K562 (cell line): ENCODE results near the gene MRPL27. TPM values are rescaled to one million over a fixed set of nuclear protein-coding genes. Genes with fewer than 3 reads are reported as not detected.
A peak's percentile ranks its signal among the peaks of the same experiment; 100 is the strongest.

Experiments
- ATAC-seq: fragments of 200-7000 bp; cut with Tn5 transposase; 3 replicates; pipeline ENCODE4 v1.9.1; 2020; ENCODE audit warnings: moderate library complexity
- BruUV-seq: library from RNA; stranded (reverse); fragments of 400-500 nt; replicated peaks from 2 replicates; lab custom pipeline; 2021; lab: Mats Ljungman, UMichigan
- CTCF ChIA-PET: fragments of 300-600 bp; formaldehyde crosslinking; extraction: SDS; loops from one replicate; lab custom pipeline; 2021; ENCODE audit warnings: low intra/inter-chr PET ratio; lab: Yijun Ruan, JAX
- POLR2A ChIA-PET: fragments of 300-600, 350-650 bp; sonication (Branson Sonifier 250); formaldehyde crosslinking; extraction: SDS; loops from one replicate; lab custom pipeline; 2021; ENCODE audit warnings: antibody characterized with exemption, inconsistent platforms; lab: Yijun Ruan, JAX
- DNase-seq, 4 experiments: peaks; one replicate each; pipeline versions ENCODE4 v3.0.0 to v3.0.0-alpha.2; 2011 to 2018; ENCODE audit warnings: low spot score in 3 of 4, mixed read lengths in 3 of 4; ENCODE audit errors: extremely low read depth in 1 of 4
- FAIRE-seq: peaks from 2 replicates; lab custom pipeline; 2011; peaks lifted over from hg19 to GRCh38; lab: Jason Lieb, UNC
- H2AFZ ChIP-seq: 2 replicates; pipeline ENCODE4 v1.6.0; 2011; ENCODE audit warnings: low read depth, low read length, control low read depth, inconsistent platforms
- H3K27ac ChIP-seq: fragments of 200-600 bp; 3 replicates; pipeline ENCODE4 v1.8.0; 2011; ENCODE audit warnings: low read depth, mild to moderate bottlenecking, control low read depth, inconsistent platforms, low read length, moderate library complexity, mixed read lengths; ENCODE audit errors: extremely low read depth
- H3K27me3 ChIP-seq, 2 experiments: fragments of 300-600 bp in 1 of 2; 2 replicates in 1 of 2; 3 replicates in 1 of 2; pipeline versions ENCODE4 v1.6.0 to v1.8.0; 2011; ENCODE audit warnings: inconsistent platforms in 2 of 2, low read length in 2 of 2, mild to moderate bottlenecking in 1 of 2, mixed read lengths in 1 of 2, moderate library complexity in 1 of 2; ENCODE audit not compliant: control insufficient read depth in 2 of 2, insufficient read depth in 2 of 2
- H3K36me3 ChIP-seq: fragments of 300-600 bp; 3 replicates; pipeline ENCODE4 v1.8.0; 2011; ENCODE audit warnings: mild to moderate bottlenecking, low read length, inconsistent platforms; ENCODE audit not compliant: control insufficient read depth, insufficient read depth
- H3K4me1 ChIP-seq, 2 experiments: fragments of 200-600 bp in 1 of 2; replicated peaks in 1 of 2; 2 replicates in 1 of 2; 3 replicates in 1 of 2; pipeline versions ENCODE4 v1.5.1 to v1.8.0; 2011; ENCODE audit warnings: inconsistent platforms in 2 of 2, low read length in 2 of 2, mild to moderate bottlenecking in 1 of 2, mixed read lengths in 1 of 2, moderate library complexity in 1 of 2; ENCODE audit not compliant: control insufficient read depth in 2 of 2, insufficient read depth in 2 of 2
- H3K4me2 ChIP-seq: 2 replicates; pipeline ENCODE4 v1.6.1; 2011; ENCODE audit warnings: low read length, control low read depth, inconsistent platforms, mixed read lengths; ENCODE audit not compliant: insufficient read depth
- H3K4me3 ChIP-seq: fragments of 200-600 bp; sonication (generic), shearing (Covaris generic); 2 replicates; pipeline ENCODE4 v1.5.1; 2016; ENCODE audit warnings: control low read depth, inconsistent platforms
- H3K79me2 ChIP-seq: fragments of 200-600 bp; 3 replicates; pipeline ENCODE4 v1.8.0; 2011; ENCODE audit warnings: low read length, inconsistent platforms; ENCODE audit not compliant: control insufficient read depth, insufficient read depth
- H3K9ac ChIP-seq, 2 experiments: 2 replicates each; pipeline versions ENCODE4 v1.6.0 to v1.6.1; 2011; ENCODE audit warnings: low read depth in 2 of 2, low read length in 2 of 2, control low read depth in 1 of 2, inconsistent platforms in 1 of 2, mild to moderate bottlenecking in 1 of 2, mixed read lengths in 1 of 2; ENCODE audit not compliant: insufficient read depth in 1 of 2
- H3K9me1 ChIP-seq: one replicate; pipeline ENCODE4 v1.6.0; 2011; ENCODE audit warnings: inconsistent platforms, mild to moderate bottlenecking, low read length, moderate library complexity; ENCODE audit not compliant: control insufficient read depth, insufficient read depth
- H3K9me3 ChIP-seq: replicated peaks from 2 replicates; pipeline ENCODE4 v1.5.1; 2011; ENCODE audit warnings: low read depth, low read length, inconsistent platforms; ENCODE audit not compliant: control insufficient read depth, insufficient read depth
- H4K20me1 ChIP-seq: replicated peaks from 2 replicates; pipeline ENCODE4 v1.6.1; 2011; ENCODE audit warnings: low read length, inconsistent platforms, mixed read lengths; ENCODE audit not compliant: control insufficient read depth, insufficient read depth
- PYGO2 ChIP-seq: fragments of 450-650 bp; IDR thresholded peaks from 2 replicates; pipeline ENCODE4 v1.6.1; 2016; ENCODE audit warnings: mild to moderate bottlenecking, missing genetic modification characterization, moderate library complexity, missing compliant biosample characterization
- ZNF3 ChIP-seq: fragments of 250-450 bp; sonication (Bioruptor Pico); IDR thresholded peaks from 2 replicates; pipeline ENCODE4 v1.5.0; 2021; ENCODE audit warnings: mild to moderate bottlenecking, moderate library complexity
- WGBS: fragments of 100-300 bp; shearing (Covaris generic); methylation state at CpG from one replicate; pipeline ENCODE4 v1.1.6; 2016; ENCODE audit warnings: low coverage, mixed read lengths; ENCODE audit not compliant: insufficient coverage; ENCODE audit errors: missing lambda C conversion rate; 5-methylcytosine and 5-hydroxymethylcytosine counted together
- in situ Hi-C: fragments of 300-500 bp; cut with MboI; formaldehyde crosslinking; loops from 4 replicates; pipeline ENCODE4 v1.15.0; 2018; ENCODE audit warnings: inconsistent platforms, mixed read lengths
- intact Hi-C: fragments of 100-400 bp; cut with micrococcal nuclease; formaldehyde crosslinking; loops from 2 replicates; pipeline ENCODE4 v1.14.2; 2022
- polyA plus RNA-seq, 8 experiments: library from polyadenylated mRNA; depleted of rRNA in 4 of 8; stranded (reverse) in 5 of 8; unstranded in 3 of 8; fragments of >200 nt; fragmentation: Nextera tagmentation in 2 of 8; fragmentation: Illumina TruSeq in 1 of 8; extraction: Ambion mirVana in 2 of 8; extraction: Trizol in 1 of 8; gene quantifications; 2 replicates each; pipeline versions ENCODE4 v1.2.1 to v1.2.3, GENCODE V29; 2011 to 2014; ENCODE audit warnings: inconsistent platforms in 1 of 8, missing spikeins in 1 of 8
- total RNA-seq, 7 experiments: library from RNA; depleted of rRNA in 6 of 7; stranded (reverse); fragments of >200 nt in 6 of 7; fragmentation: Illumina TruSeq in 2 of 7; extraction: Trizol in 2 of 7; gene quantifications; 2 replicates each; pipeline versions ENCODE4 v1.2.1 to v1.2.3, GENCODE V29; 2011 to 2021; ENCODE audit warnings: low replicate concordance in 1 of 7
- TF ChIP-seq, protein P1 (sequence below): fragments of 200-800 bp; sonication (Bioruptor generic); IDR thresholded peaks from 2 replicates; pipeline ENCODE4 v1.6.1; 2017; ENCODE audit warnings: missing genetic modification characterization, missing compliant biosample characterization

Gene MRPL27
- total and polyA plus RNA-seq, 9 of the 15 experiments (the other 6 are each of a cell fraction or from before 2014, with no cell fraction given), result 96.3 to 401 (median 142) TPM

GRCh38 chr17:50422738-50423137 is 49.8 kb upstream of the MRPL27 start:
- 86% methylated on average over 2 of the region's 2 CpGs for WGBS
- CTCF ChIA-PET, result interaction anchor here (0.6 kb wide), 1 partner anchor 283 kb away, joined by 4 read pairs; no protein-coding TSS in a partner anchor
- H3K9ac ChIP-seq, result no peak overlapping the region
- in situ Hi-C loops, result no loop called here
- H2AFZ ChIP-seq, result 0 out of 2 replicates have a peak overlapping the region, but pooled peaks have one; percentile 20
- H3K4me3 ChIP-seq, result no peak overlapping the region
- no peaks in the 10 kb centered on the region for H3K27me3 ChIP-seq
- no peak for FAIRE-seq
- no peaks in the 10 kb centered on the region for H4K20me1 ChIP-seq
- no peak overlapping the region for H3K27ac ChIP-seq
- H3K4me2 ChIP-seq, result no peak overlapping the region
- no peaks in the 10 kb centered on the region for H3K36me3 ChIP-seq
- H3K4me1 ChIP-seq, result peaks cover 34% of the 10 kb centered on the region in 2 experiments
- H3K9me1 ChIP-seq, result no peaks in the 10 kb centered on the region
- no peak for ATAC-seq
- no peaks in the 10 kb centered on the region for H3K9me3 ChIP-seq
- intact Hi-C loops, result no loop called here
- no peaks in the 10 kb centered on the region for H3K79me2 ChIP-seq
- TF ChIP-seq, protein P1, sequence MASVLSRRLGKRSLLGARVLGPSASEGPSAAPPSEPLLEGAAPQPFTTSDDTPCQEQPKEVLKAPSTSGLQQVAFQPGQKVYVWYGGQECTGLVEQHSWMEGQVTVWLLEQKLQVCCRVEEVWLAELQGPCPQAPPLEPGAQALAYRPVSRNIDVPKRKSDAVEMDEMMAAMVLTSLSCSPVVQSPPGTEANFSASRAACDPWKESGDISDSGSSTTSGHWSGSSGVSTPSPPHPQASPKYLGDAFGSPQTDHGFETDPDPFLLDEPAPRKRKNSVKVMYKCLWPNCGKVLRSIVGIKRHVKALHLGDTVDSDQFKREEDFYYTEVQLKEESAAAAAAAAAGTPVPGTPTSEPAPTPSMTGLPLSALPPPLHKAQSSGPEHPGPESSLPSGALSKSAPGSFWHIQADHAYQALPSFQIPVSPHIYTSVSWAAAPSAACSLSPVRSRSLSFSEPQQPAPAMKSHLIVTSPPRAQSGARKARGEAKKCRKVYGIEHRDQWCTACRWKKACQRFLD (CRISPR knock-in tag), result no peak
- no peak for TF ChIP-seq ZNF3 (CRISPR knock-in tag)
- no peak for TF ChIP-seq PYGO2 (tag)
- TF ChIP-seq, all 486 proteins: peak for 0
- POLR2A ChIA-PET, result interaction anchor here (1.7 kb wide), 1 partner anchor 27 kb away, joined by 5 read pairs; no protein-coding TSS in a partner anchor
- no peak for DNase-seq
- no TSS peak for BruUV-seq
